Neuronal stem cell (in vitro differentiated cells): ENCODE measurements around the gene PMF1.

Experiments used
- DNase-seq: peaks from one replicate; pipeline ENCODE4 v3.0.0-alpha.2; 2013; ENCODE audit warnings: low spot score
- H2AFZ ChIP-seq: one replicate; pipeline ENCODE4 v1.6.1; 2013; ENCODE audit warnings: mild to moderate bottlenecking, low read length, inconsistent platforms
- H2AK5ac ChIP-seq: 2 replicates; pipeline ENCODE4 v1.6.1; 2013; ENCODE audit warnings: low read depth, mild to moderate bottlenecking, inconsistent platforms, low read length, moderate library complexity, mixed read lengths
- H2BK120ac ChIP-seq: 2 replicates; pipeline ENCODE4 v1.6.1; 2013; ENCODE audit warnings: low read depth, mild to moderate bottlenecking, inconsistent platforms, low read length, moderate library complexity, mixed read lengths
- H2BK12ac ChIP-seq: one replicate; pipeline ENCODE4 v1.6.1; 2013; ENCODE audit warnings: low read length, inconsistent platforms
- H2BK15ac ChIP-seq: 2 replicates; pipeline ENCODE4 v1.6.1; 2013; ENCODE audit warnings: mild to moderate bottlenecking, low read length, inconsistent platforms, mixed read lengths
- H2BK5ac ChIP-seq: one replicate; pipeline ENCODE4 v1.6.1; 2013; ENCODE audit warnings: inconsistent platforms, mild to moderate bottlenecking, low read length, moderate library complexity
- H3K14ac ChIP-seq: one replicate; pipeline ENCODE4 v1.6.1; 2013; ENCODE audit warnings: low read length, inconsistent platforms
- H3K18ac ChIP-seq: 2 replicates; pipeline ENCODE4 v1.6.1; 2013; ENCODE audit warnings: low read length, inconsistent platforms
- H3K23ac ChIP-seq: 2 replicates; pipeline ENCODE4 v1.6.1; 2013; ENCODE audit warnings: low read depth, mild to moderate bottlenecking, mixed read lengths, low read length, inconsistent platforms; ENCODE audit not compliant: poor library complexity
- H3K27ac ChIP-seq: replicated peaks from 3 replicates; pipeline ENCODE4 v1.5.1; 2013; ENCODE audit warnings: low read length, inconsistent platforms
- H3K27me3 ChIP-seq, 3 experiments: 2 replicates each; pipeline ENCODE4 v1.6.1; 2013; ENCODE audit warnings: low read length in 3 of 3, mild to moderate bottlenecking in 2 of 3, inconsistent platforms in 1 of 3, low read depth in 1 of 3, mixed read lengths in 1 of 3, moderate library complexity in 1 of 3; ENCODE audit not compliant: control insufficient read depth in 3 of 3, insufficient read depth in 3 of 3
- H3K36me3 ChIP-seq, 2 donors: replicated peaks in 1 of 2; 2 replicates each; pipeline ENCODE4 v1.6.1; 2013; ENCODE audit warnings: low read length in 2 of 2; ENCODE audit not compliant: control insufficient read depth in 2 of 2, insufficient read depth in 2 of 2
- H3K4ac ChIP-seq: 2 replicates; pipeline ENCODE4 v1.6.1; 2013; ENCODE audit warnings: inconsistent platforms, mild to moderate bottlenecking, low read length, moderate library complexity
- H3K4me1 ChIP-seq, 2 donors: 1 replicate in 1 of 2; 2 replicates in 1 of 2; pipeline ENCODE4 v1.6.1; 2013; ENCODE audit warnings: low read length in 2 of 2, low read depth in 1 of 2; ENCODE audit not compliant: control insufficient read depth in 2 of 2, insufficient read depth in 1 of 2
- H3K4me2 ChIP-seq: one replicate; pipeline ENCODE4 v1.6.1; 2013; ENCODE audit warnings: mild to moderate bottlenecking, low read length, inconsistent platforms; ENCODE audit not compliant: insufficient read depth, poor library complexity, severe bottlenecking
- H3K4me3 ChIP-seq, 2 donors: 2 replicates each; pipeline ENCODE4 v1.5.1; 2013; ENCODE audit warnings: low read length in 2 of 2, mild to moderate bottlenecking in 2 of 2, inconsistent platforms in 1 of 2, moderate library complexity in 1 of 2
- H3K79me1 ChIP-seq: one replicate; pipeline ENCODE4 v1.6.1; 2013; ENCODE audit warnings: low read depth, mild to moderate bottlenecking, inconsistent platforms, low read length, moderate library complexity
- H3K9ac ChIP-seq: one replicate; pipeline ENCODE4 v1.6.1; 2013; ENCODE audit warnings: mild to moderate bottlenecking, low read depth, low read length, inconsistent platforms; ENCODE audit not compliant: poor library complexity
- H3K9me3 ChIP-seq, 2 donors: replicated peaks in 1 of 2; 2 replicates each; pipeline versions ENCODE3 to v1.6.1; 2013; ENCODE audit warnings: low read length in 2 of 2, mild to moderate bottlenecking in 2 of 2, inconsistent platforms in 1 of 2, low read depth in 1 of 2, mixed read lengths in 1 of 2, moderate library complexity in 1 of 2; ENCODE audit not compliant: control insufficient read depth in 2 of 2, insufficient read depth in 1 of 2
- H4K8ac ChIP-seq: one replicate; pipeline ENCODE4 v1.6.1; 2013; ENCODE audit warnings: low read depth, mild to moderate bottlenecking, inconsistent platforms, low read length, moderate library complexity
- H4K91ac ChIP-seq: one replicate; pipeline ENCODE4 v1.6.1; 2013; ENCODE audit warnings: low read length, low read depth, mild to moderate bottlenecking, inconsistent platforms; ENCODE audit not compliant: poor library complexity
- WGBS, 2 donors: extraction: QIAGEN DNeasy Blood & Tissue Kit; methylation state at CpG; one replicate each; pipeline ENCODE4 v1.1.7; 2013; ENCODE audit warnings: missing lambda C conversion rate in 2 of 2, mixed read lengths in 1 of 2; ENCODE audit not compliant: insufficient read length in 2 of 2, insufficient replicate concordance in 1 of 2; ENCODE audit errors: extremely low coverage in 2 of 2; 5-methylcytosine and 5-hydroxymethylcytosine counted together

The PMF1 gene

DNA sequence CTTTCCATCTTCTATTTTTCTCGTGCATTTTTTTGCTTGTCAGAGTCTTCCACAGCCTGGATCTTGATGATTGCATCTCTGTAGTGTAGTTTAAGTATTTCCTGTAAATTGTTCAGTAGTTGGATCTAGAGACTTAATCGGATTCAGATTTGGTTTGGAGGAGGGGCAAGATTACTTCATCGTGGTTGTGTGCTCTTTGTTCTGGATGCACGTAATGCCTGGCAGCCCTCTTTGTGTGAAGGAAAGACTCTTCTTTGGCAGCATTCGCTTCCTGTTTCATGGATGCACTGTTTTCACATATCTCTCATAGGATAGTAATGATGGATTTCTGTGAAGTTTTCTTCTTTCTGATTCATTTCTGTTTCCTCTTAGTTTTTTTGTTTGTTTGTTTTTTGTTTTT is 45.3 kb upstream of the PMF1 start:
- Histone ChIP-seq H3K4ac (no peak overlapping the region), H3K4me2 (no peak overlapping the region), H3K27ac (no peak overlapping the region), H2AK5ac (no peak overlapping the region), H2AFZ (peak overlapping the region; percentile 3), H2BK120ac (no peak overlapping the region), H3K9me3 (peaks cover 0 to 5% of the 10 kb centered on the region in 2 donors), H4K91ac (no peak overlapping the region), H3K4me1 (no peaks in the 10 kb centered on the region), H3K79me1 (no peaks in the 10 kb centered on the region), H2BK5ac (no peak overlapping the region), H3K14ac (no peak overlapping the region), H3K9ac (no peak overlapping the region), H3K4me3 (no peak overlapping the region), H3K23ac (no peak overlapping the region), H3K18ac (no peak overlapping the region), H4K8ac (no peak overlapping the region), H3K36me3 (no peaks in the 10 kb centered on the region), H2BK12ac (no peak overlapping the region), H2BK15ac (no peak overlapping the region), H3K27me3 (peaks cover 0 to 2% (median 0%) of the 10 kb centered on the region in 3 experiments)
- no peak for DNase-seq
- WGBS, 2 donors, result no CpG with 5 or more reads among the region's 5 CpGs

DNA sequence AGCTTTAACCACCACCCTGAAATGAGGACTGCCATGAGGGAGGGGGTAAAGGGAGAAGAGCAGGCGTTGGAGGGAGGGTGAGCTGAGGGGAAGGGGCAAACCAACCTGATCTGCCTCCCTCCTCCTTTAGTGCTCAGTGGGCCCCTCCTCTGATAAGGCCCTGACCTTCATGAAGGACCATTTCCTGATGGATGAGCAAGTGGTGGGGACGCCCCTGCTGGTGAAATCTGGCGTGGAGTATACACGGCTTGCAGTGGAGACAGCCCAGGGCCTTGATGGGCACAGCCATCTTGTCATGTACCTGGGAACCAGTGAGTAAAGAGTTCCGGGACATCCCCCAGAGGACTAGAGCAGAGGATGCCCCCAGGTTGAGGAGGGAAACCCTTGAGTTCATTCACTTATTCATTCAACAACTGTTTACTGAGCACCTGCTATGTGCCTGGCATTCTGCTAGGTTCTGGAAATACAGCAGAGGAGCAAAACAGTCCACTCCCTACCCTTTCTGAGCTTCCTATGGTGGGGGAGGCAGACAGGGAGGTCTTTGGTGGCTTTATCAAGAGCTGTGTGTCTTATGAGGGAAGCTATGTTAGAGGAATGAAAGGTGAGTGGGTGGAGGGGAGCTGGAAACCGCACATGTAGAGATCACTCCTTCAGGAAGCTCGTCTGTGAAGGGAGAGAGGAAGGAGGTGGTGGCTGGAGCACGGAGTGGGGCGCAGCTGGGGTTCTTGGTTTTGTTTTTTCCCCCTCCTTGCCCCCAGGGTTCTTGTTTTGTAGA is 39.9 kb upstream of the PMF1 start:
- no CpG with 5 or more reads among the region's 9 CpGs for WGBS, 2 donors

DNA sequence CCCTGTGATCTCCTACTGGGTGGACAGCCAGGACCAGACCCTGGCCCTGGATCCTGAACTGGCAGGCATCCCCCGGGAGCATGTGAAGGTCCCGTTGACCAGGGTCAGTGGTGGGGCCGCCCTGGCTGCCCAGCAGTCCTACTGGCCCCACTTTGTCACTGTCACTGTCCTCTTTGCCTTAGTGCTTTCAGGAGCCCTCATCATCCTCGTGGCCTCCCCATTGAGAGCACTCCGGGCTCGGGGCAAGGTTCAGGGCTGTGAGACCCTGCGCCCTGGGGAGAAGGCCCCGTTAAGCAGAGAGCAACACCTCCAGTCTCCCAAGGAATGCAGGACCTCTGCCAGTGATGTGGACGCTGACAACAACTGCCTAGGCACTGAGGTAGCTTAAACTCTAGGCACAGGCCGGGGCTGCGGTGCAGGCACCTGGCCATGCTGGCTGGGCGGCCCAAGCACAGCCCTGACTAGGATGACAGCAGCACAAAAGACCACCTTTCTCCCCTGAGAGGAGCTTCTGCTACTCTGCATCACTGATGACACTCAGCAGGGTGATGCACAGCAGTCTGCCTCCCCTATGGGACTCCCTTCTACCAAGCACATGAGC is 36.1 kb upstream of the PMF1 start:
- no peak overlapping the region for H3K4ac ChIP-seq
- H2BK12ac ChIP-seq, result peak overlapping the region; percentile 76
- H3K4me3 ChIP-seq, result no peak overlapping the region
- no peak overlapping the region for H3K4me2 ChIP-seq
- H3K27ac ChIP-seq, result no peak overlapping the region
- no peaks in the 10 kb centered on the region for H3K9me3 ChIP-seq
- H3K4me1 ChIP-seq, result peaks cover 0 to 8% of the 10 kb centered on the region in 2 donors
- H3K23ac ChIP-seq, result no peak overlapping the region
- H2AK5ac ChIP-seq, result peak overlapping the region; percentile 23
- H4K8ac ChIP-seq, result no peak overlapping the region
- WGBS, 2 donors, result no CpG with 5 or more reads among the region's 12 CpGs
- H3K9ac ChIP-seq, result no peak overlapping the region
- H3K27me3 ChIP-seq, result peaks cover 0 to 18% (median 0%) of the 10 kb centered on the region in 3 experiments
- DNase-seq, result no peak
- no peak overlapping the region for H2BK5ac ChIP-seq
- H3K79me1 ChIP-seq, result no peaks in the 10 kb centered on the region
- H3K18ac ChIP-seq, result no peak overlapping the region
- peaks cover 0 to 2% of the 10 kb centered on the region in 2 donors for H3K36me3 ChIP-seq
- no peak overlapping the region for H2BK15ac ChIP-seq
- H2AFZ ChIP-seq, result no peak overlapping the region
- no peak overlapping the region for H3K14ac ChIP-seq
- H2BK120ac ChIP-seq, result no peak overlapping the region
- H4K91ac ChIP-seq, result no peak overlapping the region

More for the DNA sequence above, 39.9 kb upstream of the PMF1 start:
- no peak for DNase-seq
- H2AFZ ChIP-seq, result no peak overlapping the region
- H2BK5ac ChIP-seq, result no peak overlapping the region
- no peak overlapping the region for H3K27ac ChIP-seq
- H3K4me2 ChIP-seq, result no peak overlapping the region
- H3K18ac ChIP-seq, result no peak overlapping the region
- no peak overlapping the region for H2BK120ac ChIP-seq
- peaks cover 0 to 3% of the 10 kb centered on the region in 2 donors for H3K4me1 ChIP-seq
- H4K8ac ChIP-seq, result no peak overlapping the region
- no peak overlapping the region for H3K4ac ChIP-seq
- no peak overlapping the region for H3K23ac ChIP-seq
- peaks cover 0 to 2% of the 10 kb centered on the region in 2 donors for H3K36me3 ChIP-seq
- H4K91ac ChIP-seq, result no peak overlapping the region
- H2BK12ac ChIP-seq, result no peak overlapping the region
- no peaks in the 10 kb centered on the region for H3K9me3 ChIP-seq
- H3K9ac ChIP-seq, result no peak overlapping the region
- no peak overlapping the region for H3K4me3 ChIP-seq
- H3K27me3 ChIP-seq, result peaks cover 0 to 18% (median 0%) of the 10 kb centered on the region in 3 experiments
- no peak overlapping the region for H3K14ac ChIP-seq
- no peaks in the 10 kb centered on the region for H3K79me1 ChIP-seq
- H2BK15ac ChIP-seq, result no peak overlapping the region
- H2AK5ac ChIP-seq, result no peak overlapping the region

DNA sequence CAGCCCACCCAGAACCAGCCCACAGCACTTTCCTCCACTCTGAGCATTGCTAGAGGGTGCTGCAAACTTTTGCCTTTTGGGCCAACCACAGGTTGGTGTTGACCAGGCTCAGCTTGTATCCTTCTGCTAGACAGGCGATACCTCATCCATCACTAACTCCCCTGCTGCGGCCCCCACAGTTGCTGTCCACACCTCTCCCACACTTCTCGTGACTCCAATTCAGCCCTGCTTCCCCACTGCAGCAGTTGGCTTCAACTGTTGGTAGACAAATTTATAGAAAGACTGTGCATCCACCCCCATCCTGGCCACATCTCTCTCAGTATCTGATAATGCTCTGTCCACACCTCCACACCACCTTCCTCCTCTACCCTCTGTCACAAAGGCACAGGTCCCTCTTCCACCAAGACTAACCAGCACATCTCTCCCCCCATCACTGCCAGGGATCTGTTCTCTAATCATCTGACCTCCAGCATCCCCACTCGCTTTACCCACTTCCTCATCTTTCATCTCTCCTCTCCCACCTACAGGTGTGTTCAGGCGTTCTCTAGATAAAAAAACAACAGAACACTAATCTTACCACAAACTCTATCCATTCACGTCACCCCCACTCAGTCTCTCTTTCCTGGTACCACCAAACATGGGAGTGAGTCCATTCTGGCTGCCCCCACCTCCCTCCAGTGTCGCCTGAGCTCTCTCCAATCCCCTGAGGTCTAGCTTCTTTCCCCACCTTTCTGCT is 34.7 kb upstream of the PMF1 start:
- no peak overlapping the region for H3K27ac ChIP-seq

More for the DNA sequence above, 34.7 kb upstream of the PMF1 start:
- H3K14ac ChIP-seq, result no peak overlapping the region
- no peak overlapping the region for H2BK5ac ChIP-seq
- H2BK15ac ChIP-seq, result peak overlapping the region; percentile 30
- no CpG with 5 or more reads among the region's 7 CpGs for WGBS, 2 donors
- no peaks in the 10 kb centered on the region for H3K79me1 ChIP-seq
- H3K4me3 ChIP-seq, result no peak overlapping the region
- H3K4me2 ChIP-seq, result no peak overlapping the region
- H2BK120ac ChIP-seq, result no peak overlapping the region
- no peak overlapping the region for H4K91ac ChIP-seq
- H3K9me3 ChIP-seq, result no peaks in the 10 kb centered on the region
- H3K27me3 ChIP-seq, result peaks cover 0 to 18% (median 0%) of the 10 kb centered on the region in 3 experiments
- peaks cover 0 to 11% of the 10 kb centered on the region in 2 donors for H3K4me1 ChIP-seq
- H3K4ac ChIP-seq, result no peak overlapping the region
- H3K9ac ChIP-seq, result no peak overlapping the region
- H3K18ac ChIP-seq, result no peak overlapping the region
- H2AK5ac ChIP-seq, result no peak overlapping the region
- H3K23ac ChIP-seq, result no peak overlapping the region
- H2BK12ac ChIP-seq, result no peak overlapping the region
- no peaks in the 10 kb centered on the region for H3K36me3 ChIP-seq
- no peak for DNase-seq
- H4K8ac ChIP-seq, result no peak overlapping the region
- H2AFZ ChIP-seq, result no peak overlapping the region
